DMS79 (cell line): Measurements from ENCODE around the gene KREMEN1.

ENCODE experiments used
- DNase-seq: peaks from one replicate; lab custom pipeline; 2025; lab: John Stamatoyannopoulos, UW

The KREMEN1 gene

DNA sequence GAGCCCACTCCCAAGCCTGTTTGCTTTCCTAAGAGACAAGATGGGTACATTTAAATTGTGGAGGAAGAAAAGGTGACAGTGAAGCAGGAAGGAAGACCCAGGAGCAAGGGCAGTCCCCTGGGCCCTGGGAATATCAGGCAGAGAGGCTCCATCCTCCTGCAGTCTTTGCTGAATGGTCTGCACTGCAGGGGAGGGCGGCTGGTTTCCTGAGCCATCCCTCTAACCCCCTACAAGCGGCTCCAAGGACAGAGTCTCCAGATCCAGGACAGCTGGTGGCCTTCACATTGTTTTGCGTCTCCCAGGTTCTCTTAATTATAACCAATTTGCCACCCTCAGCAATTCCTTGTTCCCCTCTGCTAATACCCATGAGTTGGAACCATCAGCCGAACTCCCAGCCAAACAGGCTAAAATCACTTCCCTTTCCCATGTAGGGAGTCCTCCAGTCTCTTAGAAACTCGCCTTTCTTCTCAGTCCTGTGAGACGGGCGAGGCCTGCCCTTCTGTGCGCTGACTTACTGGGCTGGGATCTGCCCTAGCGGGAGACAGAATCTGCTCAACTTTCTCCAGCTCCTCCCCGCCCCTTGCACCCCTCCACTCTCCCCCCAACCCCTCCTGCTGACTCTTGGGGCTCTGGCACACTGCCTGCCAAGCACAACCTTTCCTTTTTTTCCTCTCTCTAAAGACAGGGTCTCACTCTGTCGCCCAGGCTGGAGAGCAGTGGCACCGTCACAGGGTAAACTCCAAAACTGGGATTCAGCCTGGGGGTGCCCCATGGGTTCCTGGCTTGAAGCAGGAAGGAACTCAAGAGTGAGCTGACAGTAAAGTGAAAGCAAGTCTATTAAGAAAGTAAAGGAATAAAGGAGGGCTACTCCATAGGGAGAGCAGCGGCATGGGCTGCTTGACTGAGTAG, 79.5 kb downstream of the KREMEN1 start:
- DNase-seq: no peak

DNA sequence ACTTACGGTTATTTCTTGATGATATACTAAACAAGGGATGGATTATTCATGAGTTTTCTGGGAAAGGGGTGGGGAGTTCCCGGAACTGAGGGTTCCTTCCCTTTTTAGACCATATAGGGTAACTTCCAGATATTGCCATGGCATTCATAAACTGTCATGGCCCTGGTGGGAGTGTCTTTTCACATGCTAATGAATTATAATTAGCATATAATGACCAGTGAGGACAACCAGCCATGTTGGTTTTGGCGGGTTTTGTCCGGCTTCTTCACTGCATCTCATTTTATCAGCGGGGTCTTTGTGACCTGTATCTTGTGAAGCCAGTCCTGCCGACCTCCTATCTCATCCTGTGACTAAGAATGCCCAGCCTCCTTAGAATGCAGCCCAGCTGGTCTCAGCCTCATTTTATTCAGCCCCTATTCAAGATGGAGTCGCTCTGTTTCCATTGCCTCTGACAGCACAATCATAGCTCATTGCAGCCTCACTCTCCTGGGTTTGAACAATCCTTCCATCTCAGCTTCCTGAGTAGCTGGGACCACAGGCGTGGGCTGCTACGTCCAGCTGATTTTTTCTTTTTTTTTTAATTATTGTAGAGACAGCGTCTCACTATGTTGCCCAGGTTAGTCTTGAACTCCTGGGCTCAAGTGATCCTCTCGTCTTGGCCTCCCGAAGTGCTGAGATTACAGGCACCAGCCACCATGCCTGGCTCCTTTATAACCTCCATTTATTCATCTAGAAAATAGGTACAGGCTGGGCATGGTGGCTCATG, 80.3 kb downstream of the KREMEN1 start:
- DNase-seq: no peak

DNA sequence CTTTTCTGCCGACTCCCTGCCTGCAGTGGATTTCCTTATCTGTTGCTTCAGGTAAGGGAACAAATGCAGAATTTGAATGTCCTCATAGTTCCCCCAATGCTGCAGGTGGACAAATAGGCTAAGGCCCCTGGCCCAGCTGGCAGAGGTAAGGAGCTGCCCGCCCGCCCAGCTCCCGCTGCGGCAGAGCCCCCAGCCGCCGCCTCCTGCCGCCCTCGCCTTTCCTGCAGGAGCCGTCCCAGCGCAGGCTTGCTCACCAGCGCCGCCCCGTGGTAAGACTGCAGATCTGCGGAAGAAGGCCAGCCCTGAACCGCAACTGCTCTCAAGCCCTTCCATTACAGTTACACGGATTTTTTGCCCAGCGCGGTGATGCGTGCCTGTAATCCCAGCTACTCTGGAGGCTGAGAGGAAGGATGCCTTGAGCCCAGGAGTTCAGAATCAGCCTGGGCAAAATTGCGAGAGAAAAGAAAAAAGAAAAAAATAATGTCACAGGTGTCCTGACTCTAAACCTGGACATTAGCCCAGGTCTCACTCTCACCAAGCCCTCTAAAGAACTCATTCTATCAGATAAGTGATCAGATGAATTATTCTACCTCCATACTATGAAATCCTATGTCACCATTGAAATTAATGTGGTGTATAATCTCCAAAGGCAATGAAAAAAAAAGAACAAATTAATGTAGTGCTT, 81.7 kb downstream of the KREMEN1 start:
- DNase-seq: no peak

DNA sequence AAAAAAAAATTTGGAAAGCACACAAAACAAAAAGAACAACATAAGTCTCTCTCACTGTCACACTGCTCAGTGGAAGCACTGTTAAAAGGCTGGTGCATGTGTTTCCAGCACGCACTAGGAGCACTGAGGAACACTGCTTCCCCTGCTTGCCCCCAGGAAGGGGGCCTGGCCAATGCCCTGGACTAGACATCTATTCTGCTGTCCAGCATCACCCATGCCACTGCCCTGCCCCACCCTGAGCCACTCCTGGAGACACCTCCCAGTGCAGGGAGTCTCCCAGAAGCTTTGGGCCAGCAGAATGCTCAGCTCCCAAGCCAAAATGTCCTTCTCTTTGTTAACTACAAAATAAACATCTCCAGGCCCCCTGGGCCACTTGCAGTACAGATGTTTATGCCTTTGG, 83.1 kb downstream of the KREMEN1 start:
- DNase-seq: no peak

DNA sequence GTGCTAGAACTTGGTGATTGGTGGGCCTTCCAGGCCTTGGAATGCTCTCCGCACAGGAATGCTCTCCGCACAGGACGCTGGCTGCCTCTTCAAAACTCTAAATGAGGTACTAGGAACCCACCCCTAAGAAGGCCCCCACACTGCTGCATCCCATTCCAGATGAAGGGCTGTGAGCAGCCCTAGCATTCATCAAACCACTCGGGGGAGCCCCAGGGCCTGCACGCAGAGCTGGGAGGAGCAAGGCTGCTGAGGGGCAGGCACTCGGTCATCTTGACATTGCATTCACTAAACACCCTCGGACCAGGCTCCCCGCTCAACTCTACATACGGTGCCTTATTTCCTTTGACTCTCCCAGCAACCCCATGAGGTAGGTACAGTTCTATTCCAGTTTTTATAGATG, 83.7 kb downstream of the KREMEN1 start:
- DNase-seq: no peak

DNA sequence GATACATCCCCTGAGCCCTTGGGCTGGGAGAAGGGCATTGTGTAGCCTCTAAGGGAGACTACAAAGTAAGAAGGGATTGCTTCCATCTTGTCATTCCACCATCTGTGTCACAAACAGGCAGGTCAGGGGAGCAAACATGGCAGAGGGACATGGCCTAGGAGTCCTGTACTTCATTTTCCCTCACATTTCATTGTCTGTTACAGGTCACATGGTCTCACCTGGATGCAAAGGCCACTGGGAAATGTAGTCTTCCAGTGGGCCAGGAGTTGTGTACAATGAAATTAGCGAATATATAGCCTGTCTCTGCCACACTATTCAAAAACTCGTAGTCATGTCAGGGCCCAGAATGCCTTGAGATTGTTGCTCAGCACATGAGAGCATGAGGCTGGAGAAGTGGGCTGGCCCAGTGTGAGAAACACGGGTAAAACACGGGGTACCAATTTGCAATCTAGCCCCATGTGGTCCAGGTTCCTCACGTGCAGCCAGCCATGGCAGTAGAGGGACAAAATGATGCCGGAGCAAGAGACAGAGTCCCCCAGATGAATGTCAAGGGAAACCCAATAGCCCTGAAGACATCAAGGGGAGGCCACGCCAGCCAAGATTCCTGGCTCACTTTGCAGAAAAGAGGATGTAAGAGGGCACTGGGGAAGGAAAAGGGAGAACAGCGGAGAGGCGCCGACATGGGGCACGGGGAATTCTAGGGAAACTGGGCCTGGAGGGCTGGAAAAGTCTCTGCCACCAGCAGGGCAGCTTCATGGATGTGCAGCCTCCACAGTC, 85.1 kb downstream of the KREMEN1 start:
- DNase-seq: no peak

DNA sequence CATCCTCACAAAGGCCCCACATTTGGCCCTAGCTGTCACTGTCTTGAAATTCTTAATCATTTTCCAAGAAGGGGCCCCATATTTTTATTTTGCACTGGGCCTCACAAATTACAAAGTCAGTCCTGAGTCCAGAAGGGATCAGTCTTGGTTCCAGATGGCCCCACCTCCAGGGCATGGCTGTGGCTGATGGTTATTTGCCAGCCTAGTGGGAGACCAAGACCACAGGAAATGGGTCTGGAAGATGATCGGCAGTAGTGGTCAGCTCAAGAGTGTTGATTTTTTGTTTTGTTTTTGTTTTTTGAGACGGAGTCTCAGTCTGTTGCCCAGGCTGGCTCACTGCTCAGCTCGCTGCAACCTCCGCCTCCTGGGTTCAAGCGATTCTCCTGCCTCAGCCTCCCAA, 85.7 kb downstream of the KREMEN1 start:
- no peak for DNase-seq

DNA sequence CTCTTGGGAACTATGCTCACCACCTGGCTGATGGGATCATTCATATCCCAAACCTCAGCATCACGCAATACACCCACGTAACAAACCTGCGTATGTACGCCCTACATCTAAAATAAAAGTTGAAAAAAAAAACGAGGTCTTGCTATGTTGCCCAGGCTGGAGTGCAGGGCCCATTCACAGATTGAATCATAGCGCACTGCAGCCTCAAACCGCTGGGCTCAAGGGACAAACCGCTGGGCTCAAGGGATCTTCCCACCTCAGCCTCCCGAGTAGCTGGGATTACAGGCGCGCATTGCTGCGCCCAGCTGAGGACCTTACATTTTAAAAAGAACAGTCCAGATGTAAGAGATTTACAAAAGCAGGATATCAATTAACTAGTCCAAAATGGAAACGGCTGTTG, 91.0 kb downstream of the KREMEN1 start:
- no peak for DNase-seq

DNA sequence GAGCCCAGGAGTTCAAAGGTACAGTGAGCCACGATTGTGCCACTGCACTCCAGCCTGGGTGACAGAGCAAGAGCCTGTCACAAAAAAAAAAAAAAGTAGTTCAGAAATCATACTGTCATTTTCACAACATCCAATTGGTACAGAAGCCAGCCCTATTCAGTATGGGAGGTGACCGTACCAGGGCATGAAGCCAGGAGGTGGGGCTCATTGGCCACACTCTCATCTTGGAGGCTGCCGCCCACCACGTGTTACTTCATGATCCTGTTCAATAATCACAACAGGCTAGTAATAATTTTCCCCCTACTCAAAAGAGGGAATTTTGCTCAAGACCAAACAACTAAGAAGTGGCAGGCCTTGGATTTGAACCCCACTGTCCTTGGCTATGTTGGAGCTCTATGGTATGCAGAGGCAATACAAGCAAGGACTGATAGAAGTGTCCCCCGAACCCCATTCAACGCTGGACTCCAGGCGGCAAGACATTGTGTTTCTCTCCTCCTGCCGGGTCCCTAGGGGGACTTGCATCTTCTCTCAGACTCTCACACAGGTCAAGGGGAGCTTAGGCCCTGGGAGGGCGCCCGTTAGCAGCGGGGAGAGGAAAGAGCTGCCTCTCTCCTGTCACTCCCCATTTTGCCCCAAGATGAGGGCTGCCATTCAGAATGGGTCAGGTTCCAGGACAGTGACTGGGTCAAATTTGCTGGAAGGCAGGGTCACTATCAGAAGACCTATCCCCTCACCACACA, 92.7 kb downstream of the KREMEN1 start:
- DNase-seq: no peak

DNA sequence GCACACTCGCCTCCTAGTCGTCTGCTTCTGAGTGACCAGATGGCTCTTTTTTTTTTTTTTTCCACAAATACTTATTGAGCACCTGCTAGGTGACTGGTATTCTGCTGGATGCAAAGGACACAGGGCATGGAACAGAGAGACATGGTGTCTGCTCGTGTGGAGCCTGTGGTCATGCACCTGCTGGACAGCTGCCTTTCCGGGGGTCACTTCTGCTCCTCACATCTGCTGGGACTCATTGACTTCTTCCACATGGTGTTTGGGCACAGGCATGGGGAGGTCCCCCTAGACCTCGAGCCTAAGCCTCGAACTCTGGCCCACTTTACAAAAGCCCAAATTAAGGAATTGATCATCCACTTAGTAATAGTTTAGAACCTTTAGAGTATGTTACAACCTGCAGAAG, 93.3 kb downstream of the KREMEN1 start:
- no peak for DNase-seq

DNA sequence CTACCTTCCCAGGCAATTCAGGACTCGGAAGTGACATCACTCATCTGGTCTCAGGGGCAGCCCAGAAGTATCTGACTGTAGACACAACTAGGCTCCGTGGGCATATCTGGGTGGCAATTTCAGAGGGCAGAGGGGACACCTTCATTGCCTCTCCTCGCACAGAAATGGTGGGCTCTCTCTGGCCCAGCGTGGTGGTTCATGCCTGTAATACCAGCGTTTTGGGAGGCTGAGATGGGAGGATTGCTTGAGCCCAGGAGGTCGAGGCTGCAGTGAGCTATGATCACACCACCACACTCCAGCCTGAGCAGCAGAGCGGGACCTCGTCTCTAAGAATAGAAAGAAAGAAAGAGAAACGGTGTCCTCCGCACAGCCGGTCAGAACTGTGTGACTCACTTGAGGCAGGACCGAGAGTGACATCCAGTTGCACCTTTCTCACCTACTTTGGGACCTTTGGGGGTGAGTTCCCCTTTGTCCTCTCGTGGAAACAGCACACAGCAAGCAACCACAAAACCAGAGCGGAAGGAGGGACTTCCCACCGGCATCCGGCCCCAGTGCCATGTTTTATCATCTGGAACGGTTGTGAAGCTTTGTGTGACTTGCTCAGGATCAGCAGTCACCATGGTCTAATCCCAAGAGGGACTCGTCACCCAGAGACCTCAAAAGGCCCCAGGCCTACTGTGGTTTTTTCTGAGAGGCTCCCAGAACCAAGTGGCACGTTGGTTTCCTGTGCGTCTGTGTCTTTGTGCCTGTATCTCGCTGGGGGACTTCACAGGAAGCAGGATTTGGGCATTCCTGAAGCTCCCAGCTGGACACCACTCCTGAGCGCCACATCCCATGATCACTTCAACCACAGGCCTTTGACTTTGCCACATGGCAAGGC, 94.4 kb downstream of the KREMEN1 start:
- no peak for DNase-seq

DNA sequence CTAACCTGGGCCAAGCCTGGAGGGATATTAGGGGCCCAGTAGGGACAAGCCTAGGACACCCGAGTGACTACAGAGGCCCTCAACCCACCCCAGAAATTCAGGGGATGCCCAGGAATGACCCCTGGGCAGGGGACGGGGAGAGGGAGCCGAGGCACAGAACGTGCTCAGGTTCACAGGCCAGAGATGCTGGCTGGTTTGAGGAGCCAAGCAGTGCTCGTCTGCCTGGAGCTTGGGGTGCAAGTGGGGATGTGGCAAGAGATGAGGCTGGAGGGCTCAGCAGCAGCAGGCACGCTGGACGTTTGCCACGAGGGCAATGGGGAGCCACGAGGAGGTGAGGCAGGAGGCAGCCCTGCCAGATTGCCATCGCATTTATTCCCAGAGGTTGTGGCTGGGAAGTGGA, 98.9 kb downstream of the KREMEN1 start:
- DNase-seq: no peak

DNA sequence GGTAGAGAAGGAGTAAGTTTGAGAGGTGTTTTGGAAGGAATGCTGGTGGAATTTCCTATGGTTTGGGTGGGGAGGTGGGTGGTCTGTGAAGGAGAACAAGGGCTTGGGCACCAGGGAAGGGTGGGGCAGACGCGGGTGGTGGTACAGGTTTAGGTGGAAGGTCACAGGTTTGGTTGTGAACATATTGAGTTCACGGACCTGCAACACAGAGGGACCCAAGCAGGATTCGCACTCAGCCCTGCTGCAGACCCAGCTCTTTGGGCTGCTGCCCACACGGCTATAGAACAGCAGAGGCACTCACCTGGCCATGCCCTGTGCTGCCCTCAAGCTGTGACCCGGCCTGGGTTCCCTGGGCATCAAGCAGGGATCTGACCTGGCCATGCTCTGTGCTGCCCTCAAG, 99.4 kb downstream of the KREMEN1 start:
- no peak for DNase-seq

DNA sequence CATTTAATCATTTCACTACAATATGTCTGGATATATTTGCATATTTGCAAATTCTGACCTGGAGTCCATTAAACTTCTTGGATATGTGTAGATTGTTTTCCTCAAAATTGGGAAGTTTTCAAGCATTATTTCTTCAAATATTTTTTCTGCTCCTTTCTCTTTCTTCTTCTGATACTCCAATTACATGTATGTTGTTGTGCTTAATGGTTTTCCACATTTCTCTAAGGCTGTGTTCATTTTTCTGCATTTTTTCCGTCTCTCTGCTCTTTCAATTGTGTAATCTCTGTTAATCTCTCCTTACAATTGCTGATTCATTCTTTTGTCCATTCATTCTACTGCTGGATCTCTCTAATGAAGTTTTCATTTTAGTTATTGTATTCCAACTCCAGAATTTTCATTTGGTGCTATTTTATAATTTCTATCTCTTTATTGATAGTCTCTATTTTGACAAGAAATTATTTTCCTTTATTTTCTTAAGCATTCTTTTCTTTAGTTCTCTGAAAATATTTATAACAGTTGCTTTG, 102.5 kb downstream of the KREMEN1 start:
- no peak for DNase-seq

DNA sequence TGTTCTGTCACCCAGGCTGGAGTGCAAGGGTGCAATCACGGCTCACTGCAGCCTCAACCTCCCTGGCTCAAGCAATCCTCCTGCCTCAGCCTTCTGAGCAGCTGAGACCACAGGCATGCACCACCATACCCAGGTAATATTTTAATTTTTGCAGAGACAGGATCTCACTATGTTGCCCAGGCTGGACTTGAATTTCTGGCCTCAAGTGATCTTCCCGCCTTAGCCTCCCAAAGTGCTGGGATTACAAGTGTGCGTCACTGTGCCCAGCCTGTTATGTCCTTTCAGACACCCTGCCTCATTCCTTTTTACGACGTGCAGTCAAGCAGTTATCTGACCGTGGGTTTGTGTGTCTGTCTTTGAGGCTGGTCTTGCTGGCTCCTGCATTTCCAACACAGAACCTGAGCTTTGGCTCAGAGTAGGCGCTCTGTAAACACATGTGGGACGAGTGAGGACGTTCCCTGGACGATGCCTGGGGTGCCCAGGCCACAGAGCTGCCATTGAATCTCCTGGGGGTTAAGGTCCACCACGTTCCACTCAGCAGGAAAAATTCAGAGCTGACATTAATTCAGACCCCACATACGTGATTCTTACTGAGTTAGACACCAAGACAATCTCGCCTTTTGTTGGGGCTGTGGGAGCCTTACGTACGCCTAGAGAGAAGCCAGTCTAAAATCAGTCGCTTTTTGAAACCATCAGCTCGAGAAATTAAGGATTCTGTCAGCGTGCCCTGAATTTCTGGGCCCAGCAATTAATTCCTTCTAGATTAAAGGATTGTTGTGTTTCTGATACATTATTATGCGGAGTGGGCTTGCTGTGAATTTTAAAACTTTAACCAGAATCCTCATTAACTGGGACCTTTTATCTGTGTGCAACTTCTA, 111.4 kb downstream of the KREMEN1 start:
- no peak for DNase-seq

DNA sequence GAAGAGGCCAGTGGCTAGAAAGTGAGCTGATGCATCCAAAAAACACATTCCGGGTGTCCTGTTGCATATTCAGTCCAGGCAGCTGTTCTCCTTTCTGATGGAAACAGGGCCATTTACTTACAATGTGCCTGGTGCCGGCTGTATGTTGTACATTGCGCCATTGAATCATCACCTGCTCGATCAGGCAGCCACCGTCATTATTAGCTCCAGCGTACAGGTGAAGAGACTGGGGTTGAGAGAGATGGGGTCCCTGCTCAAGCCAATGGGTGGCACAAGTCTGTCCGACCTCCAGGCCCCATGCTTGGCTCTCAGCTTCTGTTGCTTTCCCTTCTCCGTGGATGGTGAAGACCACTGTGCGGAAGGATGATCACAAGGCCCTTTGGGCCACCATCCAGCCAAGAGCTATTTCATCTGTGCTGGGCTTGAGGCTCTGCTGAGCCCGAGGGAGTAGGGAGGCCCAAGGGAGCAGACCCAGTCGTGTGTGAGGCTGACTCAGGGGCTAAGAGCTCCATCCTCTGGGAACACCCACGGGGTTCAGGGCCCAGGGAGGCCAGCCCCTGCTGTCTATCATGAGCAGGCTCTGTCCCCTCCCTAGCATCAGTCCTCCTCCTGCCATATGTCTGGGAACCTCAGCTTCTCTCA, 112.1 kb downstream of the KREMEN1 start:
- no peak for DNase-seq

DNA sequence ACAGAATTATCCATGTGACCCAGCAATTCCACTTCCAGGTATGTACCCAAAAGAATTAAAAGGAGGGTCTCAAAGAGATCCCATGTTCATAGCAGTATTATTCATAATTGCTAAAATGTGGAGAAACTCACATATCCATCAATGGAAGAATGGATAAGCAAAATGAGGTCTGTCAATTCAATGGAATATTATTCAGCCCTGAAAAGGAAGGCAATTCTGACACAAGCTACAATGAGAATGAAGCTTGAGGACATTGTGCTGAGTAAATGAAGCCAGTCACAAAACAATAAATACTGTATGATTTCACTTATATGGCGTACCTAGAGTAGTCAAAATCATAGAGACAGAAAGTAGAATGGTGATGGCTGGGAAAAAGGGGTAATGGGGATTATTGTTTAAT, 113.5 kb downstream of the KREMEN1 start:
- DNase-seq: no peak

DNA sequence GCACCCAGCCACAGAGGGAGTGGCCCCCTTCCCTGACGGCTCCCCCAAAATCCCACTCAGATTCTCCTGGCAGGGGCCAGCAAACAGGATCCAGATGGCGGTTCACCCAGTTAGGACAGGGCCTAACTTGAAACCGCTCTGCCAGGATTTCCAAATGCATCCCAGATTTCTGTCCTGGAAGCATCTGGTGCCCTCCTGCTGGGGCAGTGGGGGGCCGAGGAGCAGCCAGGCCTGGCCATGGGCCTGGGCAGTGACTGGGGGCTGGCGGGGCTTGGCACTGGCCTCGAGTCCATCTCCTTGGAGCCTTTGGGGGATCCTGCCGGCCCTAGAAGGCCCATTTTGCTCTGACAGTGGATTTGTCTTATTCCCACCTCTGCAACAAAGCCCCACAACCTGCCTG, 115.0 kb downstream of the KREMEN1 start:
- no peak for DNase-seq

DNA sequence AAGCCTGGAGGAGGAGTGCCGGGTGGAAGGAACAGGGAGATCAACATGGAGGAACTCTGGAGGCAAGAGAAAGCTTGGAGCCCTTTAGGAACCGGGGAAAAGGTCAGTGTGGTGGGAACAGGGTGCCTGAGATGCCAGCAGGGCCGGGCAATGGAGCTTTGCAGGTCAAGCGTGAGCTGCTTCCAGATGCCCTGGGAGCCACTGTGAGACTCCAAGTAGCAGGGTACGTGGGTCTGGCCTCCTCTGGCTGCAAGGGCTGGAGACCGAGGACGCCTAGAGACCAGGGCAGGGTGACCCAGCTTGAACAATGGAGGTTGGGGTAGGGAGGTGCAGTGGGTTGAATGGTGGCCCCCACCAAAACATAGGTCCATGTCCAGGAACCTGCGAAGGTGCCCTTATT, 117.2 kb downstream of the KREMEN1 start:
- DNase-seq: no peak
